Muscle of leg (tissue), 11 donors: Measurements from ENCODE around the gene C5AR2. TPM values are rescaled to one million over a fixed set of nuclear protein-coding genes. Genes with fewer than 3 reads are reported as not detected.
"Not testable (repeated sequence)": the region's sequence is repeated elsewhere in the genome, so short reads cannot be mapped to it uniquely, and the experiment has no call there.

ENCODE experiments used
- DNase-seq: peaks from one replicate; pipeline ENCODE4 v3.0.0; 2013
- H3K27ac ChIP-seq: one replicate; pipeline ENCODE4 v1.5.1; 2013; ENCODE audit warnings: mild to moderate bottlenecking, low read length, control low read depth
- H3K27me3 ChIP-seq: one replicate; pipeline ENCODE4 v1.6.1; 2013; ENCODE audit warnings: low read length; ENCODE audit not compliant: control insufficient read depth, insufficient read depth
- H3K36me3 ChIP-seq: one replicate; pipeline ENCODE4 v1.6.1; 2013; ENCODE audit warnings: low read length; ENCODE audit not compliant: control insufficient read depth, insufficient read depth
- H3K4me1 ChIP-seq: one replicate; pipeline ENCODE4 v1.6.1; 2013; ENCODE audit warnings: low read length; ENCODE audit not compliant: control insufficient read depth, insufficient read depth
- H3K4me3 ChIP-seq: one replicate; pipeline ENCODE4 v1.5.1; 2013; ENCODE audit warnings: low read length, control low read depth
- H3K9me3 ChIP-seq: replicated peaks from 2 replicates; pipeline ENCODE4 v1.6.1; 2013; ENCODE audit warnings: low read depth, low read length; ENCODE audit not compliant: control insufficient read depth
- WGBS: methylation state at CpG from one replicate; pipeline ENCODE4 v1.1.5; 2013; ENCODE audit warnings: missing lambda C conversion rate; ENCODE audit not compliant: insufficient coverage; 5-methylcytosine and 5-hydroxymethylcytosine counted together
- polyA plus RNA-seq, 8 donors: library from polyadenylated mRNA; unstranded; fragments of 120-200 nt; gene quantifications; one replicate each; pipeline versions ENCODE4 v1.2.1 to v1.2.3, GENCODE V29; 2013; ENCODE audit warnings: inconsistent platforms in 1 of 8, low replicate concordance in 1 of 8; ENCODE audit not compliant: insufficient read length in 8 of 8, insufficient read depth in 1 of 8
- total RNA-seq: library from RNA; stranded (reverse); fragments of 120-200 nt; gene quantifications from one replicate; pipeline ENCODE4 v1.2.4, GENCODE V29; 2013

Gene C5AR2
- total and polyA plus RNA-seq, 9 donors, result 0.21 to 0.68 (median 0.40) TPM

- Histone ChIP-seq H3K4me3 (no peak overlapping the region), H3K27me3 (no peaks in the 10 kb centered on the region), H3K27ac (no peak overlapping the region), H3K9me3 (no peaks in the 10 kb centered on the region), H3K4me1 (no peaks in the 10 kb centered on the region), H3K36me3 (peaks cover 48% of the 10 kb centered on the region)
- DNase-seq, result no peak
- 72% methylated on average over 8 of the region's 11 CpGs for WGBS
These were observed 49.8 kb downstream of the C5AR2 start for GRCh38 chr19:47381653-47382279.

- H3K36me3 ChIP-seq, result peaks cover 33% of the 10 kb centered on the region
- WGBS, result no CpG with 5 or more reads among the region's 5 CpGs
- H3K27ac ChIP-seq, H3K9me3 ChIP-seq, DNase-seq, H3K4me1 ChIP-seq, H3K4me3 ChIP-seq, H3K27me3 ChIP-seq: not testable (repeated sequence)
These were observed 51.9 kb downstream of the C5AR2 start for GRCh38 chr19:47383890-47384289.

GRCh38 chr19:47384533-47384932 is 52.6 kb downstream of the C5AR2 start:
- no CpG with 5 or more reads among the region's 4 CpGs for WGBS
- H3K36me3 ChIP-seq, result peaks cover 31% of the 10 kb centered on the region
- not testable (repeated sequence) for H3K4me1 ChIP-seq

GRCh38 chr19:47386582-47386981 is 54.6 kb downstream of the C5AR2 start:
- not testable (repeated sequence) for H3K27ac ChIP-seq, H3K27me3 ChIP-seq, H3K4me3 ChIP-seq, H3K4me1 ChIP-seq, H3K9me3 ChIP-seq, DNase-seq
- WGBS, result 89% methylated on average over 5 of the region's 12 CpGs
- peaks cover 10% of the 10 kb centered on the region for H3K36me3 ChIP-seq

More at GRCh38 chr19:47384533-47384932, 52.6 kb downstream of the C5AR2 start:
- not testable (repeated sequence) for DNase-seq, H3K27ac ChIP-seq, H3K4me3 ChIP-seq, H3K9me3 ChIP-seq, H3K27me3 ChIP-seq

GRCh38 chr19:47387623-47388022 is 55.6 kb downstream of the C5AR2 start:
- not testable (repeated sequence) for H3K4me1 ChIP-seq, H3K4me3 ChIP-seq, H3K27ac ChIP-seq, H3K27me3 ChIP-seq, H3K36me3 ChIP-seq, DNase-seq, H3K9me3 ChIP-seq
- no CpG with 5 or more reads among the region's 3 CpGs for WGBS

- H3K27ac ChIP-seq, H3K4me3 ChIP-seq, H3K9me3 ChIP-seq, H3K36me3 ChIP-seq, H3K4me1 ChIP-seq, H3K27me3 ChIP-seq, DNase-seq: not testable (repeated sequence)
- no CpG with 5 or more reads among the region's 5 CpGs for WGBS
These were observed 56.7 kb downstream of the C5AR2 start for GRCh38 chr19:47388721-47389120.

GRCh38 chr19:47389150-47389556 is 57.2 kb downstream of the C5AR2 start:
- Histone ChIP-seq H3K4me1 (no peaks in the 10 kb centered on the region), H3K36me3 (no peaks in the 10 kb centered on the region), H3K9me3 (no peaks in the 10 kb centered on the region), H3K27me3 (no peaks in the 10 kb centered on the region), H3K27ac (no peak overlapping the region), H3K4me3 (no peak overlapping the region)
- DNase-seq, result no peak
- WGBS, result 40% methylated on average over 1 of the region's 9 CpGs

- 56% methylated on average over 8 of the region's 20 CpGs for WGBS
- no peaks in the 10 kb centered on the region for H3K27me3 ChIP-seq
- no peaks in the 10 kb centered on the region for H3K9me3 ChIP-seq
- H3K36me3 ChIP-seq, result no peaks in the 10 kb centered on the region
- no peak for DNase-seq
- no peak overlapping the region for H3K4me3 ChIP-seq
- no peaks in the 10 kb centered on the region for H3K4me1 ChIP-seq
- no peak overlapping the region for H3K27ac ChIP-seq
These were observed 58.8 kb downstream of the C5AR2 start for GRCh38 chr19:47390533-47391488.

GRCh38 chr19:47391510-47392223 is 59.7 kb downstream of the C5AR2 start:
- H3K4me3 ChIP-seq, result no peak overlapping the region
- H3K27me3 ChIP-seq, result no peaks in the 10 kb centered on the region
- peak; percentile 61 for DNase-seq
- H3K4me1 ChIP-seq, result no peaks in the 10 kb centered on the region
- WGBS, result 40% methylated on average over 10 of the region's 15 CpGs
- H3K9me3 ChIP-seq, result no peaks in the 10 kb centered on the region
- no peaks in the 10 kb centered on the region for H3K36me3 ChIP-seq
- H3K27ac ChIP-seq, result no peak overlapping the region
